Dermis blood vessel endothelial cell (primary cell): ENCODE results near the gene TM4SF20. TPM values are rescaled to one million over a fixed set of nuclear protein-coding genes. Genes with fewer than 3 reads are reported as not detected.

Source experiments
- DNase-seq: peaks from one replicate; pipeline ENCODE4 v3.0.0; 2010
- total RNA-seq: library from RNA; depleted of rRNA; stranded (reverse); fragments of >200 nt; gene quantifications from 2 replicates; pipeline ENCODE4 v1.2.3, GENCODE V29; 2014

Gene TM4SF20
- not detected in 2 replicates for total RNA-seq

DNA sequence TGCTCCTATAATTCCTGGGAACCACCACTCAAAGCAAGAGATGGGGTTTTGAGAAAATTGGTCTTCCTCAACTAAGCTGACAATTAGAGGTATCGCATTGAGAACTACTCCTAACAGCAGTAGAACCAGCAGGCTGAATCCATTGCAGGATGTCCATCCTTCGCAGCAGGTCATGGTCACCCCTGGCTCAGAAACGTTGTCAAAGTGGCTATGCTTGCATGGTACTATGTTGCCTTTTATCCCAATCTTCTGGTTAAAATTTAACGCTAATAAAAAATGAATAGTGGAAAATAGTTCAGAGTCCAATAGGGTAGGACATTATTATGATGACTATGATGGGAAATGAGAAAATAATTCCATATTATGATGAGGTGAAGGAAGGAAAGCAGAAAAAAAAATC, at the start of gene TM4SF20:
TSS of gene TM4SF20 (minus strand) at position 212 of the 400 bp plus-strand sequence. CDS start at position 174, 38 bp downstream.
- DNase-seq, result no peak

DNA sequence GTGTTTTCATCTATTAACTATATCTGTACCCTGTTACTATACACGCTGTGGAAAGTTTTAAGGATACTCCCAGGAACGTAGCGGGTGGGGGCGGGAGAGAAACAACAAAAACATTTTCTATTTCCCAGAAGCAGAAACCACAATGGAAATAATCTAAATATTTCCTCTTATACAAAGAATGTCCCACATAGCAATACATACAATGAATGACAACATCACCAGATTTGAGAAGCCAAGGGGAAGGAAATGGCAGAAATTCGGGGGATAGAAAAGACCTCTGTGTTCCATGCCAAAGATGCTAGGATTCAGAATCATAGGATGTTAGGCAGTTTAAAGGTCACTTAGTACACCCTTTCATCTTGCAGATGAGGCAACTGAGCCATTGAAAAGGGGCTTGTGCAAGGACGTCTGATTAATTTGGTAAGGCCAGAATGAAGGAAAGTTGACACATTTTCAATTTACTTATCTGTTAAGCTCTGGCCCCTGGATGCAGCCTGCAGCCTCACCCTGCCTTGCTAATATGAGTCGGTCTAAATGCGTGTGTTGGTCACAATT, 49.7 kb upstream of the TM4SF20 start:
- DNase-seq, result no peak

DNA sequence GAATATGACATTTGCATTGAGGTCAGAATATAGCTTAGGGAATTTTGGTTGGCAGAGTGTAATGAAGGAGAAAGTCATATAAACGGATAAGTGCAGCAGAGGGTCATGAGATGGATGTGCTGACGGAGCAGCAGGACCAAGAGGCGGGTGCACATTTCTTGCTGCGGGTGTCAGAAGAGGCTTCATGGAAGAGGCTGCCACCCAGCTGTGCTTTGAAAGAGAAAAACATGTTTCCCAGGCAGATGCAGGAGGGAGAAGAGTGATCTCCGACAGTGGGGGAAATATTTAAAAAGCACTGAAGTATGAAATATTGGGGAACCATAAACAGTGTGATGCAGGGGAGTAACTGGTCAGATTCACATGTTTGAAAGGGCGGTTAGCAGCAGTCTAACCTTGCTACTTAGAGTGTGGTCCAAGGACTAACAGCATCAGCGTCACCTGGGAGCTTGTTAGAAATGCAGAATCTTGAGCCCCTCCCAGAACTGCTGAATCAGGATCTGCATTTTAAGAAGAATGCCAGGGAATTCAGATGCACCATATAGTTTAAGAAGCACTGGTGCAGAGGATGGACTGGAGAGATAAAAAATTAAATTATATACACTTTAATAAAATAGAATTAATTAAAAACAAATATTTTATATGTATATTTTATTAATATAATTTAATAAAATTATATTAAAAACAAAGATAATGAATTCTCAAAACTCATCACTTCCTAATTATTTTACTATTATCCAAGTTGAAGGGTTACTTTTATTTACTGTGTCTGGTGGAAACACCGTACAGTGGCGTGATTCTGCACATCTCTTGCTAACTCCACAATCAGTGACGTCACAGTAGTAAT, 44.8 kb upstream of the TM4SF20 start:
- no peak for DNase-seq

- no peak for DNase-seq
Observed at GRCh38 chr2:227420087-227421052, 41.3 kb upstream of the TM4SF20 start.

DNA sequence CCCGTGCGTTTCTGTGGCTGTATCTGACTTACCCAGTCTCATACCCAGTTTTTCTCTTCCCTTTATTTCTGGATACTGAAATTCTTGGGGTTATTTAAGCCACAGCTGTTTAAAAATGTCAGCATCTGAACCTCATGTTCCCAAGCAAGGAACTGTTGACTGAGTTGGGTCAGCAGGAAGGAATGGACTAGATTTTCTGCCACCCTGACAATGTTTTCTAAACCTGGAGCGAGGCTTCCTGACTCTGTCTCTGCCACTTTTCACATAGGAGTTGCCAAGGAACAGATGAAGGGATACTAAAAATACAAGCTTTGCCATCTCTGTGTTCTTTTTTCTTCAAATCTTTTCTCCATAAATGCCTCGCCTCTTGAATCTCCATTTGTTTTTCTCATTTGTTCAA, 37.6 kb upstream of the TM4SF20 start:
- DNase-seq, result no peak

DNA sequence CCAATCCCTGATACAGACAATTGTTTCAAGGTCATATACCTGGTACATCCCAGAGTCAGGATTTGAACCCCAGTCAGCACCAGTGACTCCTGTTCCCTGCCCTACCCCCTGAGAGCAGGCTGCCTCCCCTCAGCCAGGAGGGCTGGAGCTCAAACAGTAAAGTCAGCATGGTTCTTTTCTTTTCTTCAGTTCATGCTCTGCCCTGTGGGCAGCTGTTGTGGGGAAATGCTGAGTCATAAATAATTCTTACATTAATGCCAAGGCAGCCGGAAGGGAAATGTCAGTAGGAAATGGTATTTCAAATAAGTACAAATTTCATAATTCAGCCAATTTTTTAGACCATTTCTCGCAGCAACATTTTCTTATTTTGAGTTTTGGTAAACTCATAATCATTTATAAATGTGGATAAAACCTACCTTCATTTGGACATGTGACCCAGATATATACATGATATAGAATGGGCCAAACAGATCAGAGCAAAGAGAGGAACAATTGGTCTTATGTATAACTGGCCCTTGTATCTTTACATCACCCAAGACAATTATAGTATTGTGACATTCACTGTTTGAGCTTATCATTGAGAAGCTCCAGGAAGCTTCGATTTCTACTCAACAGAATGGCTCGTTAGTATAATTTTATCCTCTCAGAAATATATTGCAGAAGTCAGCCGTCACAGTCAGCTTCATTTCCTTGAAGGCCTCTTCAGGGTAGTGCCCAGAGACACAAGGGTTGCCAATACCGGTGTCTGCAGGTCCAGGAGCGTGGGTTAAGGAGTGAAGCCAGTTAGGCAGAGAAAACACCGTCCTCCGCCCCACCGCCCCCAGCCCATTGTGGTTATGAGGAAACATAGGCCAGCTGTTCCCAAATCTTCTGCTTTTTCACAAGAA, 36.7 kb upstream of the TM4SF20 start:
- DNase-seq, result peak; percentile 83

DNA sequence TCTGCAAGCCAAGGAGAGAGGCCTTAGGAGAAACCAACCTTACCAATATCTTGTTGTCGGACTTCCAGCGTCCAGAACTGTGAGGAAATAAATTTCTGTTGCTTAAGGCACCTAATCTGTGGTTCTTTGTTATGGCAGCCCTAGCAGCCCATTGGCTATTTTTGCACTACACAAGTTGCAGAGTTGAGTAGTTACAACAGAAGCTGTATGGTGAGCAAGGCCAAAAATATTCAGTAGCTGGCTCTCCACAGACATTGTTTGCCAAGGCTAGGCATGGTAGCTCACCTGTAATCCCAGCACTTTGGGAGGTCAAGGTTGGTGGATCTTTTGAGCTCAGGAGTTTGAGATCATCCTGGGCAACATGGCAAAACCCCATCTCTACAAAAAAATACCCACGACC, 35.7 kb upstream of the TM4SF20 start:
- DNase-seq, result no peak

DNA sequence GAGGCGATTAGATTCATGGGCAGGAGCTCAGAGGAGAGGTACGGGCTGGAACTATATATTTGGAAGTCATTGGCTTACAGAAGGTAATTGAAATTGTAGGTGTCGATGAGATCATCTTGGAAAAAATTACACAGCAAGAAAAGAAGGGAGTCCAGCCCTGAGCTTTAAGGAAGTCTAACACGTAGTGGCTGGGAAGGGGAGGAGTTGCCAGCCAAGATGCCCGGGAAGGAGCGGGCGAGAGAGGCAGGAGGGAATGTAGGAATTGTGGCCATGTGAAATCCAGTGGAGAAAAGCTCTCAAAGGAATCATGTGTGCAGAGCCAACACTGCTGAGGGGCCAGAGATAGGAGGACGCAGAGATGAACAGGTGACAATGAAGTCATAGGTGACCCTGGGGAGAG, 34.3 kb upstream of the TM4SF20 start:
- DNase-seq, result no peak

DNA sequence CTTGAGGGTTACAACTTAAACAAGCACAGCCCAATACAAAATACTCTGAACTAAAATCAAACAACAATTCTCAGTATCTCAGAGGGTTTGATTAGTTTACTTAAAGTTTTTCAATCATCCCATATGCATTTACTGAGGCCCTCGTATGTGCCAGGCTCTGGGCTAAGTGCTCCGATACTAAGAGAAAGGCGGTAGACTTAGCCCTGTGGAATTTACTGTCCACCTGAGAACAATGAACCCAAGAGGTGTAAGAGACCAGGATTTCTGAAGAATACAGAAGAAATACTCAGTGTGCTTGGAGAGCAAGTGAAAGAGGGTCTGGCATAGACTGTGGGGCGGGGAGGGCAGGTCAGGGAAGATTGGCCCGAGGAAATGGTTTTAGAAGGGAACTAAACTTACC, 33.8 kb upstream of the TM4SF20 start:
- no peak for DNase-seq

DNA sequence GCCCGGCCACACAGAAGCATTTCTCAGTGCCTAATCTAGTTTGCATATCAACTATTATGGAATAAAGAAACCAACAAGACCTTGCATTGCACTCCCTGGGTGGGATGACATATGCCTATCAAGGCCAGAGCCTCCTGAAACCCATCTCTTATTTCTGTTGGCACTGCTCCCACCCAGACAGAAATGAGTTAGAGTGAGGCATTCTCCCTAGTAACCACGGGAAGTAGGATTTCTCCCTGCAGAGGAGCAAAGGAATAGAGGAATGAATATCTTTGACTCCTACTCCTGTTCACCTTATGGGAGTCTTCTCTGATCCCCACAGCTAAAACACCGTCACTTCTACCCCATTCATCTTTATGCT, 32.9 kb upstream of the TM4SF20 start:
- no peak for DNase-seq

- DNase-seq, result no peak
Observed at GRCh38 chr2:227411320-227411989, 32.3 kb upstream of the TM4SF20 start.

DNA sequence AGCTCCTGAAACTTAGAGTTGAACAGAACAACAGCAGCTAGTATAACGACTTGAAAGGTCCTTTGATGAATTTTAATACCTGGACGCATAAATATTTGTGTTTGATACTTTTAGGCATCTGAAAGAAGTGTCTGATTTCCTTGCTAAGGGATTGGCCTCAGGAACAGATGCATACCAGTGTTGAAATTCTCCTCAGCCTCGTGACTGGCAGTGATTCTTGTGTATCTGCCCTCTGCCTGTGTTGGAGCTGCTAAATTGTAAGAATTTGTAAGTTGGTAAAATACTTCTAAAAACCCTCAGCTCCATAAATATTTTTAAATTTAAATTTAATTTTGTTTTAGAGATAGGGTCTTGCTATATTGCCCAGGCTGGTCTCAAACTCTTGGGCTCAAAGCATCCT, 31.1 kb upstream of the TM4SF20 start:
- DNase-seq, result no peak

DNA sequence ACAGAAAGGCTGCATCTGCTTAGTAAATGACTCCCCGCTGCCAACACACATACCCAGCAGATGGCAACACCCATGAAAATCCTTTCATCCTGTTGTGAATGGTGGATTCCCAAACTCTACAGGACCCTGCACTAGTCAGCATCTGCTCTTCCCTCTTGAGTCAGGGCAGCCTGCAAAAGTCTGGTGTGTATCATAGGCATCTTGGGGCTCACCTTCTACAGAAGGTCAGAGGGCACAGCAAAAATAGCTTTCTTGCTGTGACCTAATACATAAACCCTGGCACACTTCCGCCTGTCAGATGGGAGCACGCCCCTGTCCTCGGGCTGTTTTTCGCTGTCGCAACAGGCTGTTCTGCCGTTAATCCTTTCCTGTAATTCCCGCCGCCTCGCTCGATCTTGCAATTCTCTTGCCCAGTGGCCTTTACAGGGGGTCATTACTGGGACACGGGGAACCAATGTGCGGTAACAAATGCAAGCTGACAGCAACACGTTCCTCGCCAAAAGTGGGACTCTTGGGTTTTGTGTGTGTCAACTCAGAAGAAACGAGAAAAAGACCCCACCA, 28.6 kb upstream of the TM4SF20 start:
- no peak for DNase-seq

GRCh38 chr2:227406177-227407031, 27.3 kb upstream of the TM4SF20 start:
- DNase-seq, result peak; percentile 98

DNA sequence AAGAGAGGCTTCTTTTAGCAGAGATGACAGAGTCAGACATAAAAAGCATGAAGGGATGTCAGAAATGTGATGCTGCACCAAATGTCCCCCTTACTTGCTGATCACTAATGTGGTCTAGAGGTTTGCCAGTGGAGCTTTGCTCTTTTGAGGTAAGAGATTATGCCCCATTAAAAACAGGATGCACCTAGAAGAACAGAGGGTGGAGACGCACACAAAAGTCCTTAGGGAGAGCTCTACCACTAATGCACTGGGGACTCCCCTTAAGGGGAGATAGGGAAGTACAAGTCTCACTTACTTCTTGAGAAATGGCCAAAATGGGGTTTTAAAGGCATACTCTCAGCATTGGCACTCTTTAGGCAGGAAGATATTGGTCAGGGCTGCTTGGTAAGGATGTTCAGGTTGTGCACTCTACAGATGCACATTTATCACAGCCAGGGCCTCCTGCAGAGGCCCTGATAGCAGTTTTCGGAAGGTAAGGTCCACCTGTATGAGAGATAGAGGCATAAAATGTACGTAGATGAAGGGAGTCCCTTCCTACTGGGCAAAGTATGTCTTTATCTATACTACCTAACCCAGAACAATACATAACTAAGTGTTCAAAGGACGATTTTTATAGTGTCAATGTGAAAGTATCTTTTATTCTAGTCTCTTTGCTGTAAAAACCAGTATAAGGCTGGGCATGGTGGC, 25.6 kb upstream of the TM4SF20 start:
- no peak for DNase-seq

- DNase-seq, result no peak
Observed at GRCh38 chr2:227402959-227403358, 23.9 kb upstream of the TM4SF20 start.

DNA sequence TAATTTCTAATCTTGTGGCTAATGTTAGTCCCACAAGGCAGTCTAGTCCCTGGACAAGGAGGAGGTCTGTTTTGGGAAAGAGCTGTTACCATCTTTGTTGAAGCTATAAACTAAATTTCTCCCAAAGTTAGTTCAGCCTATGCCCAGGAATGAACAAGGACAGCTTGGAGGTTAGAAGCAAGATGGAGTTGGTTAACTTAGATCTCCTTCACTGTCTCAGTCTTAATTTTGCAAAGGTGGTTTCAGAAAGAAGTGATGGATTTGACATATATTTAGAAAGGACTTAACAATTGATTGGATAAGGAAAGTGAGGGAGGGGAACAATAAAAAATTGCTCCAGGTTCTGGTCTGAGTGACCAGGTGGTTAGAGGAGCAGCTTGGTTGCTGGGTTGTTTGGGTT, 23.2 kb upstream of the TM4SF20 start:
- DNase-seq, result no peak

- no peak for DNase-seq
Observed at GRCh38 chr2:227401550-227401949, 22.4 kb upstream of the TM4SF20 start.
